ENCODE results near the gene ARMH4.

Gene ARMH4

GRCh38 chr14:58100735-58101368 is 51.2 kb downstream of the ARMH4 start:
- no peak for DNase-seq (ENCODE audit: low read depth in 1 of 2, low spot score in 1 of 2)

GRCh38 chr14:58099682-58100081 is 52.3 kb downstream of the ARMH4 start:
- DNase-seq (ENCODE audit: low read depth in 1 of 2, low spot score in 1 of 2), result no peak

GRCh38 chr14:58098507-58098906 is 53.5 kb downstream of the ARMH4 start:
- no peak for DNase-seq (ENCODE audit: low read depth in 1 of 2, low spot score in 1 of 2)

- no peak for DNase-seq (ENCODE audit: low read depth in 1 of 2, low spot score in 1 of 2)
Observed at GRCh38 chr14:58096731-58097130, 55.3 kb downstream of the ARMH4 start.

- no peak for DNase-seq (ENCODE audit: low read depth in 1 of 2, low spot score in 1 of 2)
Observed at GRCh38 chr14:58091883-58092630, 60.0 kb downstream of the ARMH4 start.

GRCh38 chr14:58089612-58090011 is 62.4 kb downstream of the ARMH4 start:
- no peak for DNase-seq (ENCODE audit: low read depth in 1 of 2, low spot score in 1 of 2)

- no peak for DNase-seq (ENCODE audit: low read depth in 1 of 2, low spot score in 1 of 2)
Observed at GRCh38 chr14:58088961-58089360, 63.1 kb downstream of the ARMH4 start.

- no peak for DNase-seq (ENCODE audit: low read depth in 1 of 2, low spot score in 1 of 2)
Observed at GRCh38 chr14:58085877-58086276, 66.1 kb downstream of the ARMH4 start.

GRCh38 chr14:58082491-58083098 is 69.4 kb downstream of the ARMH4 start:
- no peak for DNase-seq (ENCODE audit: low read depth in 1 of 2, low spot score in 1 of 2)

- DNase-seq (ENCODE audit: low read depth in 1 of 2, low spot score in 1 of 2), result no peak
Observed at GRCh38 chr14:58082011-58082410, 70.0 kb downstream of the ARMH4 start.

- no peak for DNase-seq (ENCODE audit: low read depth in 1 of 2, low spot score in 1 of 2)
Observed at GRCh38 chr14:58078471-58078870, 73.5 kb downstream of the ARMH4 start.

- DNase-seq (ENCODE audit: low read depth in 1 of 2, low spot score in 1 of 2), result no peak
Observed at GRCh38 chr14:58078068-58078467, 73.9 kb downstream of the ARMH4 start.

- no peak for DNase-seq (ENCODE audit: low read depth in 1 of 2, low spot score in 1 of 2)
Observed at GRCh38 chr14:58077621-58078020, 74.4 kb downstream of the ARMH4 start.

- no peak for DNase-seq (ENCODE audit: low read depth in 1 of 2, low spot score in 1 of 2)
Observed at GRCh38 chr14:58073516-58073915, 78.5 kb downstream of the ARMH4 start.

GRCh38 chr14:58072288-58073071 is 79.5 kb downstream of the ARMH4 start:
- DNase-seq (ENCODE audit: low read depth in 1 of 2, low spot score in 1 of 2), result no peak

GRCh38 chr14:58071341-58071740 is 80.7 kb downstream of the ARMH4 start:
- DNase-seq (ENCODE audit: low read depth in 1 of 2, low spot score in 1 of 2), result no peak

- no peak for DNase-seq (ENCODE audit: low read depth in 1 of 2, low spot score in 1 of 2)
Observed at GRCh38 chr14:58068306-58068705, 83.7 kb downstream of the ARMH4 start.

- DNase-seq (ENCODE audit: low read depth in 1 of 2, low spot score in 1 of 2), result no peak
Observed at GRCh38 chr14:58066115-58066514, 85.9 kb downstream of the ARMH4 start.

- DNase-seq (ENCODE audit: low read depth in 1 of 2, low spot score in 1 of 2), result no peak
Observed at GRCh38 chr14:58061581-58061980, 90.4 kb downstream of the ARMH4 start.

- no peak for DNase-seq (ENCODE audit: low read depth in 1 of 2, low spot score in 1 of 2)
Observed at GRCh38 chr14:58060898-58061297, 91.1 kb downstream of the ARMH4 start.

- no peak for DNase-seq (ENCODE audit: low read depth in 1 of 2, low spot score in 1 of 2)
Observed at GRCh38 chr14:58060077-58060476, 91.9 kb downstream of the ARMH4 start.

- DNase-seq (ENCODE audit: low read depth in 1 of 2, low spot score in 1 of 2), result no peak
Observed at GRCh38 chr14:58059126-58059525, 92.9 kb downstream of the ARMH4 start.

All from activated T-helper 1 cell treated with anti-CD3 and anti-CD28 coated beads, Interleukin-2, amount 50 U/mL, for 16 hours (primary cell).